Rectal smooth muscle tissue (tissue), 1 donor: ENCODE data around the gene TMEM239.

ENCODE experiments used
- H3K27ac ChIP-seq: one replicate; pipeline ENCODE4 v1.7.0; 2013; ENCODE audit warnings: low read depth, low read length, inconsistent platforms
- H3K27me3 ChIP-seq: one replicate; pipeline ENCODE4 v1.7.0; 2013; ENCODE audit warnings: low read length; ENCODE audit not compliant: control insufficient read depth, insufficient read depth
- H3K36me3 ChIP-seq: one replicate; pipeline ENCODE4 v1.7.0; 2013; ENCODE audit warnings: low read length; ENCODE audit not compliant: control insufficient read depth, insufficient read depth
- H3K4me1 ChIP-seq: one replicate; pipeline ENCODE4 v1.7.0; 2013; ENCODE audit warnings: low read length; ENCODE audit not compliant: control insufficient read depth, insufficient read depth
- H3K4me3 ChIP-seq: one replicate; pipeline ENCODE4 v1.7.0; 2013; ENCODE audit warnings: low read length
- H3K9ac ChIP-seq: one replicate; pipeline ENCODE4 v1.7.0; 2013; ENCODE audit warnings: low read length

The TMEM239 gene

DNA sequence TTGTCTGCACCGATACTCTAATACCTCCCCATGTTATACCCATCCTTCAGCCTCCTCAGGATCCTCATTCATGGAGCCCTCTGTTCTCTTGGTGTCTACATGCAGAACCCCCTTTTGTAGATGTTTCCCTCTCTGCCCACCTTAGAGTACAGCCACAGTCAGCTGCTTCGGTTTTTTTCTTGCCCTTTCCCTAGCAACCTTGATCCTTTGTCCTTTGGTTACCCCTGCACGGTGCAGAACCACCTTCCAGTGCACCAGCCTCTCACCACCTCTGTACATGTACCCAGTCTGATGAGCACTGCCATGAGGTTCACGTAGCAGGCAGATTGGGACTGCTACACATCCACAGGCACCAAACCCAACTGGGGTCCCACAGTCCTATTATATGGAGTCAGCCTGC lies 31.6 kb downstream of the TMEM239 start:
- Histone ChIP-seq H3K4me3 (no peak overlapping the region), H3K36me3 (no peaks in the 10 kb centered on the region), H3K27ac (no peak overlapping the region), H3K9ac (no peak overlapping the region), H3K4me1 (no peaks in the 10 kb centered on the region), H3K27me3 (no peaks in the 10 kb centered on the region)

- H3K36me3 ChIP-seq = no peaks in the 10 kb centered on the region
- H3K27ac ChIP-seq = no peak overlapping the region
- H3K9ac ChIP-seq = no peak overlapping the region
- H3K27me3 ChIP-seq = no peaks in the 10 kb centered on the region
- no peaks in the 10 kb centered on the region for H3K4me1 ChIP-seq
- no peak overlapping the region for H3K4me3 ChIP-seq
Measured at GRCh38 chr20:2849529-2849928, 33.4 kb downstream of the TMEM239 start.

GRCh38 chr20:2851086-2851485 lies 34.9 kb downstream of the TMEM239 start:
- Histone ChIP-seq H3K27ac (no peak overlapping the region), H3K27me3 (no peaks in the 10 kb centered on the region), H3K4me1 (no peaks in the 10 kb centered on the region), H3K36me3 (no peaks in the 10 kb centered on the region), H3K9ac (no peak overlapping the region), H3K4me3 (no peak overlapping the region)

DNA sequence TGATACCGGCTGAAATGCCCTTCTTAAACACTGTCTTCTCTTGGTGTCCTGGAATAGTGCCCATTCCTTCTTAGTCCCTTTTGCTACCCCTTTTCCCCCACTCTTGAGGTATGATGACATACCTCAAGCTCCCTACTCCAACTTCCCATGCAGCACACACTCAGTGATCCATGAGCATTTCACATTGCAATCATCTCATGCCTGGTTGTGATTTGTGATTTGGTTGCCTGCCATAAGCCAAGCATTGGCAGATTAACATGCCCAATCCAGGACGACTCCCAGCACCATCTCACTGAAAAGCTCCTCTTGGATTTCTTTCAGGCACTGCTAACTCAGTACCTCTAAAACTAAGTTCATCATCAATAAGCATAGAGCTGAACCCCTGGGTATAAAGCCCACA lies 42.4 kb downstream of the TMEM239 start:
- no peaks in the 10 kb centered on the region for H3K27me3 ChIP-seq
- H3K4me1 ChIP-seq = no peaks in the 10 kb centered on the region
- H3K27ac ChIP-seq = no peak overlapping the region
- H3K36me3 ChIP-seq = peaks cover 10% of the 10 kb centered on the region
- H3K4me3 ChIP-seq = no peak overlapping the region
- H3K9ac ChIP-seq = no peak overlapping the region

DNA sequence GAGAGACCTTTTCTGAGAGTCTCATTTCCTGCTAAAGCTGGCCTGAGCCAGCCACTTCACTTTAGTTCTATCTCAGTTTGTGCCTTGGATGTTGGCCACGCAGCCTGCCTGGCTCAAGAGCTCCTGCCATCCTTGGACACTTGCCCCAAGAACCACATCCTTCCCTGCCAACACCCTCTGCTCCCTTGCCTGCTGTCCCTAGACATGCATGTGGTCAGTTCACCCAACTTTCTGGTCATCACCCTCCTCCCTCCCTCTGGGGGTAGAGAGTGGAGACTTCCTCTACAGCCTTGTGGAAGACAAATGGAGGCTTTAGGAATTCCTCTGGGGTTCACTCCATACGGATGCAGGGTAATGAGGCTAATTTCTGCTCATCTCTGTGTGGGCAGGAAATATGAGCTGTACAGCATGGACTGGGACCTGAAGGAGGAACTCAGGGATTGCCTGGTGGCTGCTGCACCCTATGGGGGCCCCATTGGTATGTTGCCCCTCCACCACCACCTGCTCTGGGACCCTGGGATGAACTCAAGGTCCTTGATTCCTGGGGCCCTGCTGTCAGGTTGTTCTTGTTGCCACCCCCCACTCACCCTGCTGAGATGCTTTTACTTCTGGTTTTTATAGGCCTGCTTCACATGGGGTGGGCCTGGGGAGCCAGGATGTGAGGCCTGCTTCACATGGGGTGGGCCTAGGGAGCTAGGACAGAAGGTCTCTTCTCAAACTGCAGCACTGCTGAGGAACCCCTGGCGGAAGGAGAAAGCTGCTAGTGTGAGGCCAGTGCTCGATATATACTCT lies 43.4 kb downstream of the TMEM239 start:
- H3K4me1 ChIP-seq = no peaks in the 10 kb centered on the region
- H3K9ac ChIP-seq = no peak overlapping the region
- peaks cover 15% of the 10 kb centered on the region for H3K36me3 ChIP-seq
- no peaks in the 10 kb centered on the region for H3K27me3 ChIP-seq
- H3K4me3 ChIP-seq = no peak overlapping the region
- H3K27ac ChIP-seq = no peak overlapping the region

GRCh38 chr20:2864626-2865025 lies 48.5 kb downstream of the TMEM239 start:
- H3K4me1 ChIP-seq = no peaks in the 10 kb centered on the region
- H3K36me3 ChIP-seq = peaks cover 25% of the 10 kb centered on the region
- no peak overlapping the region for H3K4me3 ChIP-seq
- no peak overlapping the region for H3K9ac ChIP-seq
- H3K27ac ChIP-seq = no peak overlapping the region
- H3K27me3 ChIP-seq = no peaks in the 10 kb centered on the region

DNA sequence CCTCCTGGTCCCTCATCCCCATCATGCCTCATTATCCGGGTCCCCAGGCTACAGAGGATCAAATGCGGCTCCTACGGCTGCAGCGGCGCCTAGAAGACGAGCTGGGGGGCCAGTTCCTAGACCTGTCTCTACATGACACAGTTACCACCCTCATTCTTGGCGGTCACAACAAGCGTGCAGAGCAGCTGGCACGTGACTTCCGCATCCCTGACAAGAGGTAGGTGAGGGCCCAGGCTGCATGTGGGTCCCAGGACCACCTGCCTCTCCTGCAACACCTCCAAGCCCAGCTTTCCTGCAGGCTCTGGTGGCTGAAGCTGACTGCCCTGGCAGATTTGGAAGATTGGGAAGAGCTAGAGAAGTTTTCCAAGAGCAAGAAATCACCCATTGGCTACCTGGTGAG lies 48.9 kb downstream of the TMEM239 start:
- H3K4me3 ChIP-seq = no peak overlapping the region
- H3K27me3 ChIP-seq = no peaks in the 10 kb centered on the region
- H3K9ac ChIP-seq = no peak overlapping the region
- no peak overlapping the region for H3K27ac ChIP-seq
- peaks cover 25% of the 10 kb centered on the region for H3K36me3 ChIP-seq
- no peaks in the 10 kb centered on the region for H3K4me1 ChIP-seq

DNA sequence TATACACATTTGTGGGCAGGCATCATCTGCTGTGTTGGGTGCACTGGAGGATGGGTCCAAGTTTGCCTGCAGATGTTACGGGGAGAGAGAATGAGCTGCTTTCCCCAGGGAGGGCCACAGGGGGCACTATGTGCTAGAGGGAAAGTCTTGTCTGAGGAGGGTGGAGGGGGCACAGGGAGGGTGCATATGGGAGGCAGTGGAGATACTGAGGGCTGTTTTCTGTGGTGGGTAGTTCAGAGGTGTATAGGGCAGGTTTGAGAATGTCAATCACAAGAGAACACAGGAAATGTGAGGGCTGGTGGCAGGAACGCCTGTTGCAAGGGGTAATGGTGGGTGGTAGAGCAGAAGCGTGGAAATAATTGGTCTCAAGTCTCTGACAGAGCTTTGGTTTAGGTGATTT lies 49.5 kb downstream of the TMEM239 start:
- H3K4me1 ChIP-seq = no peaks in the 10 kb centered on the region
- H3K27ac ChIP-seq = no peak overlapping the region
- no peak overlapping the region for H3K4me3 ChIP-seq
- H3K36me3 ChIP-seq = peaks cover 23% of the 10 kb centered on the region
- no peak overlapping the region for H3K9ac ChIP-seq
- H3K27me3 ChIP-seq = no peaks in the 10 kb centered on the region

DNA sequence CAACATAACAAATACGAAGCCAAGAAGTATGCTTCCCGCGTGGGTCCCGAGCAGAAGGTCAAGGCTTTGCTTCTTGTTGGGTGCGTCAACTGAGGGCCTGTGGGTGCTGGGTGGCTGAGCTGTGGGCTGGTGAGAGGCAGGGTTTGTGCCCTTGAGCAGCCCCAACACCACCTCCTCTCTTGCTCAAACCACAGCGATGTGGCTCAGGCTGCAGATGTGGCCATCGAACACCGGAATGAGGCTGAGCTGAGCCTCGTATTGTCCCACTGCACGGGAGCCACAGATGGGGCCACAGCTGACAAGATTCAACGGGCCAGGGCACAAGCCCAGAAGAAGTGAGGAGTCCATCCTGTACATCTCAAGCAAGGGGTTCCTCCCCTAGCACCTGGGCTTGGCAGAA lies 50.1 kb downstream of the TMEM239 start:
- H3K36me3 ChIP-seq = peaks cover 18% of the 10 kb centered on the region
- H3K27me3 ChIP-seq = peaks cover 5% of the 10 kb centered on the region
- H3K27ac ChIP-seq = no peak overlapping the region
- H3K9ac ChIP-seq = no peak overlapping the region
- H3K4me1 ChIP-seq = no peaks in the 10 kb centered on the region
- no peak overlapping the region for H3K4me3 ChIP-seq

- no peak overlapping the region for H3K9ac ChIP-seq
- no peaks in the 10 kb centered on the region for H3K4me1 ChIP-seq
- no peak overlapping the region for H3K27ac ChIP-seq
- no peak overlapping the region for H3K4me3 ChIP-seq
- peaks cover 12% of the 10 kb centered on the region for H3K27me3 ChIP-seq
- peaks cover 15% of the 10 kb centered on the region for H3K36me3 ChIP-seq
Measured at GRCh38 chr20:2867081-2867864, 51.1 kb downstream of the TMEM239 start.
